ENCODE data around the gene CRYBA2.

Gene CRYBA2

GRCh38 chr2:219016721-219017120, 23.5 kb upstream of the CRYBA2 start:
- H3K9me2 ChIP-seq (ENCODE audit: low read depth, low read length) = no peaks in the 10 kb centered on the region
- H3K27me3 ChIP-seq (ENCODE audit: insufficient read depth, low read length) = no peaks in the 10 kb centered on the region; the same call in 1 of the 2 replicates
- H3K79me2 ChIP-seq (ENCODE audit: insufficient read depth, low read length) = no peaks in the 10 kb centered on the region
- H3K4me1 ChIP-seq (ENCODE audit: insufficient read depth, low read length, severe bottlenecking) = no peaks in the 10 kb centered on the region
- no peaks in the 10 kb centered on the region for H4K20me1 ChIP-seq (ENCODE audit: insufficient read depth, low read length)
- no peak for TF ChIP-seq EZH2 (IDR thresholded peaks at IDR 0.05; ENCODE audit: borderline replicate concordance, low read length)
- no peak for TF ChIP-seq CTCF (IDR thresholded peaks at IDR 0.05; ENCODE audit: low read length)
- no peaks in the 10 kb centered on the region for H3K9me3 ChIP-seq (ENCODE audit: low read length)
- H2AFZ ChIP-seq (ENCODE audit: low read length) = no peak overlapping the region
- no peak overlapping the region for H3K4me2 ChIP-seq (ENCODE audit: low read length)
- H3K9ac ChIP-seq (ENCODE audit: low read length) = no peak overlapping the region
- no peaks in the 10 kb centered on the region for H3K36me3 ChIP-seq (ENCODE audit: insufficient read depth, low read length)
- H3K27ac ChIP-seq (ENCODE audit: low read depth, low read length, poor library complexity, severe bottlenecking) = no peak overlapping the region
- H3F3A ChIP-seq (ENCODE audit: insufficient read depth, low read length) = no peaks in the 10 kb centered on the region
- no peak overlapping the region for H3K4me3 ChIP-seq (ENCODE audit: low read depth, low read length, poor library complexity, severe bottlenecking)

- Histone ChIP-seq H3K27me3 (ENCODE audit: insufficient read depth, low read length) (no peaks in the 10 kb centered on the region), H4K20me1 (ENCODE audit: insufficient read depth, low read length) (no peaks in the 10 kb centered on the region), H3F3A (ENCODE audit: insufficient read depth, low read length) (no peaks in the 10 kb centered on the region), H3K27ac (ENCODE audit: low read depth, low read length, poor library complexity, severe bottlenecking) (no peak overlapping the region), H3K36me3 (ENCODE audit: insufficient read depth, low read length) (no peaks in the 10 kb centered on the region), H3K4me1 (ENCODE audit: insufficient read depth, low read length, severe bottlenecking) (no peaks in the 10 kb centered on the region), H2AFZ (ENCODE audit: low read length) (no peak overlapping the region), H3K9ac (ENCODE audit: low read length) (no peak overlapping the region), H3K4me2 (ENCODE audit: low read length) (no peak overlapping the region), H3K79me2 (ENCODE audit: insufficient read depth, low read length) (no peaks in the 10 kb centered on the region), H3K9me2 (ENCODE audit: low read depth, low read length) (no peaks in the 10 kb centered on the region), H3K4me3 (ENCODE audit: low read depth, low read length, poor library complexity, severe bottlenecking) (no peak overlapping the region), H3K9me3 (ENCODE audit: low read length) (no peaks in the 10 kb centered on the region)
- no peak for TF ChIP-seq EZH2 (IDR thresholded peaks at IDR 0.05; ENCODE audit: borderline replicate concordance, low read length)
- no peak for TF ChIP-seq CTCF (IDR thresholded peaks at IDR 0.05; ENCODE audit: low read length)
Measured at GRCh38 chr2:219010873-219011272, 17.7 kb upstream of the CRYBA2 start.

- no peak overlapping the region for H3K9ac ChIP-seq (ENCODE audit: low read length)
- H3K9me3 ChIP-seq (ENCODE audit: low read length) = no peaks in the 10 kb centered on the region
Measured at GRCh38 chr2:219010162-219010756, 17.0 kb upstream of the CRYBA2 start.

More at GRCh38 chr2:219010162-219010756, 17.0 kb upstream of the CRYBA2 start:
- H3K79me2 ChIP-seq (ENCODE audit: insufficient read depth, low read length) = no peaks in the 10 kb centered on the region
- H3K4me2 ChIP-seq (ENCODE audit: low read length) = no peak overlapping the region
- no peaks in the 10 kb centered on the region for H3K27me3 ChIP-seq (ENCODE audit: insufficient read depth, low read length)
- no peaks in the 10 kb centered on the region for H3K9me2 ChIP-seq (ENCODE audit: low read depth, low read length)
- H3K4me3 ChIP-seq (ENCODE audit: low read depth, low read length, poor library complexity, severe bottlenecking) = no peak overlapping the region
- no peaks in the 10 kb centered on the region for H4K20me1 ChIP-seq (ENCODE audit: insufficient read depth, low read length)
- TF ChIP-seq CTCF (IDR thresholded peaks at IDR 0.05; ENCODE audit: low read length) = peak; percentile 59; the same call in 1 of the 2 replicates
- TF ChIP-seq EZH2 (IDR thresholded peaks at IDR 0.05; ENCODE audit: borderline replicate concordance, low read length) = no peak
- no peaks in the 10 kb centered on the region for H3F3A ChIP-seq (ENCODE audit: insufficient read depth, low read length)
- H3K27ac ChIP-seq (ENCODE audit: low read depth, low read length, poor library complexity, severe bottlenecking) = no peak overlapping the region
- H3K36me3 ChIP-seq (ENCODE audit: insufficient read depth, low read length) = no peaks in the 10 kb centered on the region
- H3K4me1 ChIP-seq (ENCODE audit: insufficient read depth, low read length, severe bottlenecking) = no peaks in the 10 kb centered on the region
- H2AFZ ChIP-seq (ENCODE audit: low read length) = no peak overlapping the region

Measured in OCI-LY1 (cell line).